LoVo (cell line): Measurements from ENCODE around the gene REV3L.
"Not testable (repeated sequence)": the region's sequence is repeated elsewhere in the genome, so short reads cannot be mapped to it uniquely, and the experiment has no call there.

Source experiments
- DNase-seq: peaks from one replicate; pipeline ENCODE4 v3.0.0-alpha.2; 2016; ENCODE audit warnings: low spot score

The REV3L gene

DNA sequence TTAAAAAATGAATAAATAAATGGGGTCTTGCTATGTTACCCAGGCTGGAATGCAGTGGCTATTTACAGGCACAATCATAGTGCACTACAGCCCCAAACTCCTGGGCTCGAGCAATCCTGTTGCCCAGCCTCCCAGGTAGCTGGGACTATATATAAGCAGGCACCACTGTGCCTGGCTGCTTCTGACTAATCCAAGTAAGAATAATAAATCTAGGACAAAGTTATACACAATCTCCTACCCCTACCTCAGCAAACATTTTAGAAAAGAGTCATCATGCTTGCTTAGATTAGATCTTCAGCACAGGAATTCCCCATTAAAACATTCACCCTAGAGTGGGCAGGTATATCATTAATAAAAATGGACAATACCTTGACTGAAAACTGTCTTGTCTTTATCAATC lies 124.6 kb downstream of the REV3L start:
- no peak for DNase-seq

- no peak for DNase-seq
Observed at GRCh38 chr6:111357705-111358104, 125.3 kb downstream of the REV3L start.

GRCh38 chr6:111356551-111356950 lies 126.5 kb downstream of the REV3L start:
- DNase-seq = no peak

DNA sequence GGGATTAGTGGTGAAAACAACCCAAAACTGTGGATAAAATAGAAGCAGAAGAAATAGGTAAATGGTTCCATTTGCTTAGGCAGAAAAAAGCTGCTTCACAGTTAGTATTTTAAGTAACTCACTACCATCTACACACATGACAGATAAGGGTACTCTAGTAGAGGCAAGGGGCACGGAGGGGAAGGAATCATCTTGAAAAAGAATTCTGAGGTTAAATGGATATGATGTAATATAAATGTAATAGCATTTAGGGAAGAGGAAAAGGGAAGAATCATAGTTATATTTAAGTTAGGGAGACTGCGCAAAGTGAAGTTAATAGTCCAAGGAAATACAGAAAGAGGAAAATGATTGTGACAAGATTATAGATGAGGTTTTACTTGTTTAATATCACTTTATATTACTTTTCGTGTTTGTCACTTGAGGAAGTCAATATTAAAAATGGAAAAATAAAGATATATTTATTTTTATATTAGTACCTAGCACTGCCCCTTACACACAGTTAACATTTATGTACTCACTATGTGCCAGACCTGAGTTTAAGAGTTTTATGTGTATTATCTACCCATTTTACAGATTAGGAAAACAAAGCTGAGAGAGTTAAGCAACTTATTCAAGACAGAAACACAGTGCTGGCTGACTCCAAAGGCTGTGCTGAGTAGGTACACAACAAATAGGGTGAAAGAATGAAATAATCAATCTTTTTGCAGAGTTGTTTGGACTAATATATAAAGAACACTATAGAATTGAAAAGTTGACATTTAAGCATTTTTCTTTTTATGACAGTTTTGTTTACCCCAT lies 128.1 kb downstream of the REV3L start:
- no peak for DNase-seq

- DNase-seq = no peak
Observed at GRCh38 chr6:111353912-111354462, 129.0 kb downstream of the REV3L start.

DNA sequence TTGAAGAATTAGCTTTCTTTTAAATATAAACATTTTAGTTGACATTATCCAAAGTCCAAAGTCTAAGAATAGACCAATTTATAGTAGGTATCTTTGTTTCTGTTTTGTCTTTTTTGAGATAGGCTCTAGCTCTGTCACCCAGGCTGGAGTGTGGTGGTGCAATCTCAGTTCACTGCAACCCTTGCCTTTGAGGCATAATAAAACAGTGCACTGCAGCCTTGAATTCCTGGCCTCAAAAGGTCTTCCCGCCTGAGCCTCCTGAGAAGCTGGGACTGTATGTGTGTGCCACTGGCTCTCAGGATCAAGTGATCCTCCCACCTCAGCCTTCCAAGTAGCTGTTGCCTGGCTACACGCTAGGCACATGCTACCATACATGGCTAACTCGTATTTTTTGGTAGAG lies 135.4 kb downstream of the REV3L start:
- DNase-seq = no peak

GRCh38 chr6:111342913-111343312 lies 140.1 kb downstream of the REV3L start:
- no peak for DNase-seq

- DNase-seq = no peak
Observed at GRCh38 chr6:111339294-111339693, 143.7 kb downstream of the REV3L start.

- DNase-seq = no peak
Observed at GRCh38 chr6:111338843-111339242, 144.2 kb downstream of the REV3L start.

DNA sequence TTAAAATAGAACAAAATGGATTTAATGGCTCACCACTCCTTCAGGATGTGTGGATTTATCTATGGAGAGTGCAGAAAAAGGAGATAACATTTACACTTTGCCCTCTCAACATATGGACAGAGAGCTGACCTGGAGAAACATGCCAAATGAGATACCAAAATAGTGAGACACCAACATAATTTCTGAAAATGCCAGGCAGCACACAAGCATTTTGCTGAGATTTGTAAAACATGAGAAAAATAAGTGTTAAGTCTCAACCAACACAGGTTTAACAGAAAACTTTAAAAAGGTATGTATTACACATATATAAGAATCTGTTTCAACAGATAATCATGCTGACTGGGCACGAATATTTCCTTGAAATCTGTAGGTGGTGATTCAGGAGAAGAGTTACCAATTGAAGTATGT lies 145.2 kb downstream of the REV3L start:
- DNase-seq = no peak

DNA sequence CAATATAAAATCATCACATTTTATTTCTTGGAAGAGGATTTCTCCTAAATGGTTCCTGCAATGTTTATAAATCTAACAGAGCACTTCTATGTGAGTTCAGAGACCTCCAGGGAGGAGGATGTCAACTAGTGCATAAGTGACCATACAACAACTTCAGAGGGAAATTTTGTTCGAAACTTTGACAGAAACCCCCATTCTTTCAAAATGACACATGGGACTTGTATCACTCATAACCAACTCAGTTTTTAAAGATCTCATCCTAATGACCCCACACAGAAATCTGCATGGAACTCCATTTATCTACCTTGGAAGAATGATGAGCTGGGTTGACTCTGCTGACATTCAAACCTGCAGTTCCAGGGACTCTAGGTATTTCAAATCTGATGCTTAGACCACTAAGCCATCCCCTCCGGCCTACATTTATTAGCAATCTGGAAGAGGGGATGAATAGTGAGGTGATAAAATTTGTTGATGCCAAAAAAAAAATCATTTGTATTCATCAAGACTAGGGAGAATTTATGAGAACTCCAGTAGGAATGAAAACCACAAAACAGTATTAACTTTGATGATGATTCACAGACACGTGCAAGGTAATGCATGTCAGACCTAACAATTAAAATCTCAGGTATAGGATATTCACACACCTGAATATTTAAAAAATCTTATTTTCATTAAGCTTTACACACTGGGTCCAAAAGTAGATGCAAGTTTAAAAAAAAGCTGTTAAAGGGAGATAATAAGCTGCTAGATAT lies 153.0 kb downstream of the REV3L start:
- DNase-seq = no peak

DNA sequence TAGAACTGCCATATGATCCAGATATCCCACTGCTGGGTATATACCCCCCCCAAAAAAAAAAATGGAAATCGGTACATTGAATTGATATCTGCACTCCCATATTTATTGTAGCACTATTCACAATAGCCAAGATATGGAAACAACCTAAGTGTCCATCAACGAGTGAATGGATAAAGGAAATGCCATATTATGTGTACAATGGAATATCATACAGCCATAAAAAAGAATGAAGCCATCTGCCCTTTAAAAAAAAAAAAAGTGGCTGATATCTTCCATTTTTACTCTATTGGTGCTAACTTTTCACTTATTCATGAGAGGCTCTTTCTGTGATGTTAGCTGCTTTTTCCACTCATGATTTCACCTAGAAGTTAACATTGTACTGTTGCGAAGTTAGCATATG lies 156.5 kb downstream of the REV3L start:
- no peak for DNase-seq

- no peak for DNase-seq
Observed at GRCh38 chr6:111322145-111322544, 160.9 kb downstream of the REV3L start.

- not testable (repeated sequence) for DNase-seq
Observed at GRCh38 chr6:111307950-111308349, 175.1 kb downstream of the REV3L start.

DNA sequence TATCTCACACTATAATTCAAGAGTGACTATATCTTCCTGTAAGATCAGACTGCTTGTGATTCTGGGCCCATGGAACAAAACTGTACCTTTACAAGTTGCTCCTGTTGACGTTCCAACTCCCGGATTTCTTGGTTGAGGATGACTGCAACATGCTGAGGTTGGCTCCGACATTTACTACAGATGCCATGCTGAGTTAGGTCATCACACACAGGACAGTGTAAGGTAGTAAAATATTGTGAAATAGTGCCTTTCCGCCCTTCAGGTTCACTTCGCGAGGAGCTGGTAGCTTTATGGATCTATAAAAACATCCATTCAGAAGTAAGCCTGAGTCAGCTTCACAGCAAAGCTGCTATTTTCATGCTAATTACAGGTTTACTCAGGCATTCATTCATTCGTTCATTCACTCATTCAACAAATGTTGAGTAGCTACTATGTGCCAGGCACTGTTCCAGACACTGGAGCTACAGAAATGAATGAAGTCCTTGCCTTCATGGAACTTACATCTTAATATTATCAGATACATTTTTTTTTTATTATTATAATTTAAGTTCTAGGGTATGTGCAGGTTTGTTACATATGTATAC lies 175.7 kb downstream of the REV3L start:
- no peak for DNase-seq

- DNase-seq = no peak
Observed at GRCh38 chr6:111306104-111306888, 176.7 kb downstream of the REV3L start.

- DNase-seq = no peak
Observed at GRCh38 chr6:111301946-111302345, 181.1 kb downstream of the REV3L start.

DNA sequence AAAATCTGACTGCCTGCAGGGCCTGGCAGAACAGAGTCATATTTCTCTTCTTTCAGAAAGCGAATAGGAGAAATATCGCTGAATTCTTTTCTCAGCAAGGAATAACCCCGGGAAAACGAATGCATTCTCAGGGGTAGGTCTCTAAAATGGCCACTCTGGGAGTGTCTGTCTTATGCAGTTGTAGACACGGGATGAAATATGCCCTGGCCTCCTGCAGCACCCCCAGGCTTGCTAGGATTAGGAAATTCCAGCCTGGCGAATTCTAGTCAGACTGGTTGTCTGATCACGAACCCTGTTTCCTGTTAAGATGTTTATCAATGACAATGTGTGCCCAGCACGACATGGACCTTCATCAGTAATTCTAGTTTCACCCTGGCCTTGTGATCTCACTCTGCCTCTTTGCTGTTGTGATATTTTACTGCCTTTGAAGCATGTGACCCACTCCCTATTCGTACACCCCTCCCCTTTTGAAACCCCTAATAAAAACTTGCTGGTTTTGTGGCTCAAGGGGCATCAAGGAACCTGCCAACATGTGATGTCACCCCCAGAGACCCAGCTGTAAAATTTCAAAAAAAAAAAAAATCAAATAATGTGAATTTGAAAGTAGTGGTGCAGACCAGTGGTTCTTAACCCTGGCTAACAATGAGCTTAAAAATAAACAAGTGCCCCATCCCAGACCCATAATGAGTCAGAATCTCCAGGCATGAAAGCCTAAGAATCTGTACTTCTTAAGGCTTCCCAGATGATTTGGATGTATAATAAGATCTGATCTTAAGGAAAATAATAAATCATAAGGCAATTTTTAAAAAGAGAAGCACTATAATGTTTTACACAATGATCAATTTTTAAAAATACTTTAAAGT lies 181.8 kb downstream of the REV3L start:
- not testable (repeated sequence) for DNase-seq

GRCh38 chr6:111297776-111298175 lies 185.2 kb downstream of the REV3L start:
- no peak for DNase-seq

DNA sequence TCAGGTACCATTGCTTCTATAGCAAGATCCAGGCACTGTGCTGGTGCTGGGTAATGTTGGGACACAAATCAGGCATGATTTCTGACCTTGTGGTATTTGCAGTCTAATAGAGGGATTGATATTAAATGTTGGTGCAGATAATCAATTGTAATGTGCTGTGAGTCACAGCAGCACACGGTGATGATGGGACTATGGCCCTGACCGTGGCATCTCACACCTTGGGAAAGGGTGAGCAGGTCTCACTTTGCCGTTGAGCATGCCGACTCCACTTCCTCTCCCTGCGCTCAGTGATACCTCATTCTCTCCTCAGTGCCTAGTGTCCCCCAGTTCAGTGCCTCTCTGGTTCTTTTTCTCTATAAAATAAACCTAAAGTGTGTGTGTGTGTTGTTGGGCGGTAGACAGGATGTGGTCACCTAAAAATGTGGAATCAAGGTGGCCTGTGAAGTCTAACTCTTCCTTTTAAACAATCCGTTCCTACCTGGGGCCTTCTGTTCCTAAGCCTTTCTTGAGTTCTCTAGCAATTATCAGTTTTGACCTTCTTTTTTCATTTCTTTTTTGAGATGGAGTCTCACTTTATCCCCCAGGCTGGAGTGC lies 188.5 kb downstream of the REV3L start:
- no peak for DNase-seq
